ENCODE data around the gene KCNG4.

Gene KCNG4

GRCh38 chr16:84186685-84187437 is 53.0 kb downstream of the KCNG4 start, which contains the start of gene TAF1C:
TSS of gene TAF1C (minus strand) at chr16:84187057. CDS start at chr16:84184988, 2,069 bp downstream.
- in situ Hi-C loops (cut with MboI; ENCODE audit: low sequenced_read_pairs) = no loop called here

GRCh38 chr16:84184775-84185174 is 55.0 kb downstream of the KCNG4 start:
- in situ Hi-C loops (cut with MboI; ENCODE audit: low sequenced_read_pairs) = no loop called here

GRCh38 chr16:84183911-84184591 is 55.8 kb downstream of the KCNG4 start:
- in situ Hi-C loops (cut with MboI; ENCODE audit: low sequenced_read_pairs) = no loop called here

GRCh38 chr16:84183572-84183875 is 56.3 kb downstream of the KCNG4 start:
- in situ Hi-C loops (cut with MboI; ENCODE audit: low sequenced_read_pairs) = no loop called here

GRCh38 chr16:84182680-84183571 is 56.9 kb downstream of the KCNG4 start:
- in situ Hi-C loops (cut with MboI; ENCODE audit: low sequenced_read_pairs) = no loop called here

GRCh38 chr16:84182104-84182503 is 57.7 kb downstream of the KCNG4 start:
- in situ Hi-C loops (cut with MboI; ENCODE audit: low sequenced_read_pairs) = no loop called here

- in situ Hi-C loops (cut with MboI; ENCODE audit: low sequenced_read_pairs) = no loop called here
Measured at GRCh38 chr16:84181144-84181915, 58.5 kb downstream of the KCNG4 start.

GRCh38 chr16:84180519-84181140 is 59.2 kb downstream of the KCNG4 start:
- in situ Hi-C loops (cut with MboI; ENCODE audit: low sequenced_read_pairs) = no loop called here

GRCh38 chr16:84179612-84180320 is 60.0 kb downstream of the KCNG4 start:
- in situ Hi-C loops (cut with MboI; ENCODE audit: low sequenced_read_pairs) = no loop called here

GRCh38 chr16:84178892-84179611 is 60.8 kb downstream of the KCNG4 start:
- in situ Hi-C loops (cut with MboI; ENCODE audit: low sequenced_read_pairs) = no loop called here

- in situ Hi-C loops (cut with MboI; ENCODE audit: low sequenced_read_pairs) = no loop called here
Measured at GRCh38 chr16:84178146-84178765, 61.6 kb downstream of the KCNG4 start.

GRCh38 chr16:84177741-84178073 is 62.1 kb downstream of the KCNG4 start:
- in situ Hi-C loops (cut with MboI; ENCODE audit: low sequenced_read_pairs) = no loop called here

- in situ Hi-C loops (cut with MboI; ENCODE audit: low sequenced_read_pairs) = no loop called here
Measured at GRCh38 chr16:84176192-84177053, 63.4 kb downstream of the KCNG4 start.

- in situ Hi-C loops (cut with MboI; ENCODE audit: low sequenced_read_pairs) = no loop called here
Measured at GRCh38 chr16:84175350-84176081, 64.3 kb downstream of the KCNG4 start.

GRCh38 chr16:84174396-84174795 is 65.4 kb downstream of the KCNG4 start:
- in situ Hi-C loops (cut with MboI; ENCODE audit: low sequenced_read_pairs) = no loop called here

- in situ Hi-C loops (cut with MboI; ENCODE audit: low sequenced_read_pairs) = no loop called here
Measured at GRCh38 chr16:84169765-84170310, 70.0 kb downstream of the KCNG4 start.
